Activated CD8-positive, alpha-beta T cell treated with anti-CD3 and anti-CD28 coated beads, Interleukin-2, amount 10 ng/mL, durations not matched to agents 7 days and 5 days (primary cell): ENCODE measurements around the gene SLC2A10. TPM values are rescaled to one million over a fixed set of nuclear protein-coding genes. Genes with fewer than 3 reads are reported as not detected.

ENCODE experiments used
- ATAC-seq: fragments of 150-1000 bp; cut with Tn5 transposase; one replicate; pipeline ENCODE4 v1.10.0; 2021; ENCODE audit warnings: moderate library complexity
- CTCF ChIA-PET: fragments of 350-600 bp; sonication (Branson Sonifier 250); formaldehyde crosslinking; loops from one replicate; lab custom pipeline; 2021; ENCODE audit warnings: antibody characterized with exemption; lab: Charles Lee
- POLR2A ChIA-PET: fragments of 350-600 bp; sonication (Branson Sonifier 250); formaldehyde crosslinking; loops from one replicate; lab custom pipeline; 2021; ENCODE audit warnings: antibody characterized with exemption; lab: Charles Lee
- DNase-seq: peaks from one replicate; pipeline ENCODE4 v3.0.0-alpha.2; 2020
- H3K27ac Mint-ChIP-seq: one replicate; pipeline ENCODE4 v1.8.0; 2021; ENCODE audit warnings: mild to moderate bottlenecking, mixed read lengths
- H3K27me3 Mint-ChIP-seq: one replicate; pipeline ENCODE4 v1.8.0; 2021; ENCODE audit warnings: low read depth, mixed read lengths
- H3K36me3 Mint-ChIP-seq: one replicate; pipeline ENCODE4 v1.8.0; 2021; ENCODE audit warnings: low read depth, mixed read lengths
- H3K4me1 Mint-ChIP-seq: one replicate; pipeline ENCODE4 v1.8.0; 2021; ENCODE audit warnings: low read depth, mixed read lengths
- H3K4me3 Mint-ChIP-seq: one replicate; pipeline ENCODE4 v1.8.0; 2021; ENCODE audit warnings: mild to moderate bottlenecking, mixed read lengths
- H3K9me3 Mint-ChIP-seq: one replicate; pipeline ENCODE4 v1.8.0; 2022; ENCODE audit warnings: mixed read lengths; ENCODE audit not compliant: insufficient read depth
- total RNA-seq, 2 experiments: library from RNA; stranded (reverse); gene quantifications; one replicate each; pipeline ENCODE4 v1.2.3, GENCODE V29; 2021

The SLC2A10 gene
- total RNA-seq, 2 experiments from 2014 or later, result not detected

DNA sequence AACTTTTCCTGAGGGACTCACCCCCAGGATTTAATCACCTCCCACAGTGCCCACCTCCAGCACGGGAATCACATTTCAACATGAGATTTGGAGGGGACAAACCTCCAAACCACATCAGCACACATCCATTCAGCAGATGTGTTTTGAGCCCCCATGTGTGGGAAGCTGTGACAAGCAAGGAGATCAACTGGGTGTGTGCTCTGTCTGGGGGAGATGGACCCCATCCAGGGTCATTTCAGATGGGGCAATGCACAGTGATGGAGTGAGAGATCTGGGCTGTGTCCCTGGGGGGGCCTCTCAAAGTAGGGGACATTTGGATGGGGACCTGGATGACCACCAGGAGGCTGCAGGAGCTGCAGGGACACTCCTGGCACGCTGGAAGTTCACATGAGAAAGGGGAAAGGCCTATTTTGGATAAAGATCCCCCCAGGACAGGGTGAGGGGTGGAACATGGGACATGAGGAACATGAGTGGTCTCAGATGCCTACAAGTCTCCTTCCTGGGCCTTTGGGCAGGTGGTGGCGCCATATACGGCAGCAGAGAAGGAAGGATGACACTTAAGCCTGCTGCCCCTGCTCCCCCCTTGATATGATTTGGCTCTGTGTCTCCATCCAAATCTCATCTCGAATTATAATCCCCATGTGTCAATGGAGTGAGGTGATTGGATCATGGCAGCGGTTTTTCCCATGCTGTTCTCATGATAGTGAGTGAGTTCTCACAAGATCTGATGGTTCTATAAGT is 49.6 kb downstream of the SLC2A10 start:
- Mint-ChIP-seq H3K27ac (no peak overlapping the region), H3K9me3 (no peaks in the 10 kb centered on the region), H3K27me3 (peaks cover 4% of the 10 kb centered on the region), H3K4me1 (peaks cover 8% of the 10 kb centered on the region), H3K36me3 (no peaks in the 10 kb centered on the region), H3K4me3 (no peak overlapping the region)
- DNase-seq (no peak), ATAC-seq (no peak)
- POLR2A ChIA-PET, result interaction anchor here (0.7 kb wide), 1 partner anchor 26 kb away, joined by 4 read pairs; no protein-coding TSS in a partner anchor
- CTCF ChIA-PET, result interaction anchor here (1.2 to 1.5 kb wide), 3 partner anchors 15 to 406 kb away, joined by 3 read pairs; no protein-coding TSS in a partner anchor

DNA sequence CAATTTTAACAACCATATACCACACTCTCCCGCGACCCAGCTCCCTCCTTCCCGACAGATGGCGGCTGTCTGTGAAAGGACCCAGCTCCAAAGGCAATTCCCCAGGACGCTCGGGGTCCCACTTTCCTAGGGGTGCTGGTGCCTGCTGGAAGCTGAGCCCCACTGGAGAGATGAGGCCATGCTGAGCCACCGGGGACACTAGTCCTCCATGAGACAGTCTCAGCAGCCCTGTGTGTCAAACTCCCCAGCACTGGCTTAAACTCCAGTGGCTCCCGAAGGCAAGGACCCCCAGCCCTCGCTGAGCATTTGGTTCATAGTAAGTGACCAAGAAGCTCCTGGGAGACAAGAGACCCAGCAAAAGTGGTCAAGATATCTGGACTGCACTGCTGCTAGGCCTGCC is 52.1 kb downstream of the SLC2A10 start:
- no peaks in the 10 kb centered on the region for H3K36me3 Mint-ChIP-seq
- POLR2A ChIA-PET, result no interaction called here
- H3K27me3 Mint-ChIP-seq, result peaks cover 4% of the 10 kb centered on the region
- no peaks in the 10 kb centered on the region for H3K9me3 Mint-ChIP-seq
- no peak overlapping the region for H3K4me3 Mint-ChIP-seq
- H3K27ac Mint-ChIP-seq, result no peak overlapping the region
- CTCF ChIA-PET, result no interaction called here
- DNase-seq (no peak), ATAC-seq (no peak)
- peaks cover 8% of the 10 kb centered on the region for H3K4me1 Mint-ChIP-seq

DNA sequence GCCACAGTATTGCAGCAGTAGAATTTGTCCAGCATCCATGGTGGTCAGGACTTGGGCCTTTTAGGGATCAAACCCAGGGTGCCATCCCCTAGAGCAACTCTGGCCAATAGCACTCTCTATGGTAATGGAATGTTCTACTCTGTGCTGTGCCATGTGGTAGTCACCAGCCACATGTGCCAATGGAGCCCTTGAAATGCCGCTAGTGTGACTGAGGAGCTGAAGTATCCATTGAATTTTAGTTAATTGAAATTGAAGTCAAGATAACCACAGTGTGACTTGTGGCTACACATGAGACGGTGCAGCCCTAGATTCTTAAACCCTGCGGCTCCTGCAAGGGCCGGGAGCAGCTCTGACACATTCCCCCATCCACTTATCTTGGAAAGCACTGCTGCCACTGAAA is 54.6 kb downstream of the SLC2A10 start:
- no peaks in the 10 kb centered on the region for H3K36me3 Mint-ChIP-seq
- DNase-seq (no peak), ATAC-seq (no peak)
- no peak overlapping the region for H3K4me3 Mint-ChIP-seq
- peaks cover 2% of the 10 kb centered on the region for H3K4me1 Mint-ChIP-seq
- peaks cover 4% of the 10 kb centered on the region for H3K27me3 Mint-ChIP-seq
- POLR2A ChIA-PET, result no interaction called here
- CTCF ChIA-PET, result interaction anchor here (1.5 to 2.2 kb wide), 2 partner anchors 11 to 15 kb away, joined by 3 to 8 read pairs; no protein-coding TSS in a partner anchor
- H3K9me3 Mint-ChIP-seq, result no peaks in the 10 kb centered on the region
- H3K27ac Mint-ChIP-seq, result no peak overlapping the region

DNA sequence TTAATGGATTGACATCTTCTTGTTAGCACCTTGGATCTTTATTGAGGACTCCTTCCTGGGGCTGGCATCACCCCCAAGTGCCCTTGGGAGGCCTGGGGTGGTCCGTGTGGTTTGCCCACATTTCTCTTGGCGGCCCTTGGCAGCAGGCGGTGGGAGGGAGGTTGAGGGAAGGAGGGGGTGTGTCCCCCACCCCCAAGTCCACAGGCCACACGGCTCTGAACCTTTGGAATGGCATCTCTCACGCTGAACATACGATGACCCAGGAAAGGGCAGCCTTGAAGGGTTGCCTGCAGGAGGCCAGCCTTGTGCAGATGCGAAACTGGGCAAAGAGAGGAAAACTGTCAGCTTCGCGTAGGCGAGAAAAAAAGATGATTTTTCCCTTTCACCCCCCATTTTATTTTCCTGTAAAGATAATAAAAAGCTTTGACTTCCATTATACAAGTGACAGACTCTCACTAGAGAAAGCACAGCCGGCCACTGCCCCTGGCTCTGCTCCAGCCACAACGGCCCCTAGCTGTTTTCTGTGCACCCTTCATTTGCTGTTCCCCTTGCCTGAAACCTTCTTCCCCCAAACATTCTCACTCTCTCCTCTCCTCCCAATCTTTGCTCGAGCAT is 56.2 kb downstream of the SLC2A10 start:
- H3K4me1 Mint-ChIP-seq, result peaks cover 2% of the 10 kb centered on the region
- POLR2A ChIA-PET, result no interaction called here
- no peaks in the 10 kb centered on the region for H3K9me3 Mint-ChIP-seq
- H3K27me3 Mint-ChIP-seq, result no peaks in the 10 kb centered on the region
- H3K36me3 Mint-ChIP-seq, result no peaks in the 10 kb centered on the region
- CTCF ChIA-PET, result no interaction called here
- ATAC-seq (no peak), DNase-seq (no peak)
- H3K27ac Mint-ChIP-seq, result no peak overlapping the region
- no peak overlapping the region for H3K4me3 Mint-ChIP-seq

DNA sequence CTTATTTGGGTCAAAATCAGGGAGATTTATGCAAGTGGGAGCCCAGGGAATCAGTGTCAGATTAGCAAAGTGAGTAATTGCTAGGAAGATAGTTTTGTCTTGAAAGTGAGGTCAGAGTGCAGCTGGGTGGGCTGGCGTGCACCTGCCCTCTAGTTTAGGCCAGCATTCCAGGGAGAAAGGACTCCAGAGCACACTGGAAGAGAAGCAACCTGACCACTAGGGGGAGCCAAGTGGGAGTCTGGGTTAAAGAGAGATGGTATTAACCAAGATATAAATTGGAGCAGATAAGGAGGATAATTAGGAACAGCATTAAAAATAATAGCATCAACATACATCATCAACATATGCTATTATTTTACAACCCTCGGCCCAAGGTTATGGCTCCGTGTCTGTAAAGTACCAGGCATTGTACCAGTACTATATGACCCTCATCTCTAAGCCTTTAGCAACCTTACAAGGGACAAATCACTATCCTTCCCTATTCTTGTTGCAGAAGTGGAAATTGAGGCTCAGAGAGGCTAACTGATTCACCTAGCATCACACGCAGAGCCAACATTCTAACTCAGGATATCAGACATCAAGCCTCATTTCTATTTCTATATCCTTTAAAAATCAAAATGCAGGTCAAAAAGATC is 57.8 kb downstream of the SLC2A10 start:
- DNase-seq (peak; percentile 35), ATAC-seq (no peak)
- peaks cover 2% of the 10 kb centered on the region for H3K4me1 Mint-ChIP-seq
- H3K9me3 Mint-ChIP-seq, result no peaks in the 10 kb centered on the region
- H3K27me3 Mint-ChIP-seq, result no peaks in the 10 kb centered on the region
- H3K27ac Mint-ChIP-seq, result no peak overlapping the region
- no peaks in the 10 kb centered on the region for H3K36me3 Mint-ChIP-seq
- ChIA-PET POLR2A (no interaction called here), CTCF (interaction anchor here (0.9 kb wide), 1 partner anchor 10 kb away, joined by 3 read pairs; no protein-coding TSS in a partner anchor)
- no peak overlapping the region for H3K4me3 Mint-ChIP-seq

DNA sequence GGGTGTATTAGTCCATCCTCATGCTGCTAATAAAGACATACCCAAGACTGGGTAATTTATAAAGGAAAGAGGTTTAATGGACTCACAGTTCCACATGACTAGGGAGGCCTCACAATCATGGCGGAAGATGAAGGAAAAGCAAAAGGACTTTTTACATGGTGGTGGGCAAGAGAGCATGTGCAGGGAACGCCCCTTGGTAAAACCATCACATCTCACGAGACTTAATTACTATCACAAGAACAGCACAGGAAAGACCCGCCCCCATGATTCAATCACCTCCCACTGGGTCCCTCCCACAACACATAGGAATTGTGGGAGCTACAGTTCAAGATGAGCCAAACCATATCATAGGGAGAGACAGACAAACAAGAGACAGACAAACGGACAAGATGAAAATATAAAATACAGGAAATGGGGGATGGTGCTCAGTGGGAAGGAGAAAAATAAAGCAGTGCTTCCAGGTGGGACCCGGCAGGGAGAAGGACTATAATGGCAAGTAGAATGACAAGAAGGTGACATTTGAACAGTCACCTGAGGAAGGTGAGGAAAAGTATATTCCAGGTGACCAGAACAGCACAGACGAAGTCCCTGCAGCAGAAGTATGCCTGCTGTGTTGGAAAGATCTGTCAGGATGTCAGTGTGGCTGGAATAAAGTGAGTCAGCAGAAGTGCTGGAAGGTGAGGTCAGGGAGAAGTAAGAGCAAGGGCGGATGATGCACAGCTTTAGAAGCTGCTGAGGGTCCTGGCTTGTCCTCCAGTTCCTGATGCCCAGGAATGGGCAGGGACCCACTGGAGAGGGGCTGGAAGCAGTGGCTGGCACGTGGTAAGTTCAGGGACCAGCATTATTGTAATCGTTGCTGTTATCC is 61.1 kb downstream of the SLC2A10 start:
- no peak overlapping the region for H3K4me3 Mint-ChIP-seq
- ChIA-PET CTCF (no interaction called here), POLR2A (no interaction called here)
- H3K36me3 Mint-ChIP-seq, result no peaks in the 10 kb centered on the region
- ATAC-seq, result no peak
- no peak for DNase-seq
- H3K27ac Mint-ChIP-seq, result no peak overlapping the region
- no peaks in the 10 kb centered on the region for H3K4me1 Mint-ChIP-seq
- no peaks in the 10 kb centered on the region for H3K9me3 Mint-ChIP-seq
- peaks cover 10% of the 10 kb centered on the region for H3K27me3 Mint-ChIP-seq

DNA sequence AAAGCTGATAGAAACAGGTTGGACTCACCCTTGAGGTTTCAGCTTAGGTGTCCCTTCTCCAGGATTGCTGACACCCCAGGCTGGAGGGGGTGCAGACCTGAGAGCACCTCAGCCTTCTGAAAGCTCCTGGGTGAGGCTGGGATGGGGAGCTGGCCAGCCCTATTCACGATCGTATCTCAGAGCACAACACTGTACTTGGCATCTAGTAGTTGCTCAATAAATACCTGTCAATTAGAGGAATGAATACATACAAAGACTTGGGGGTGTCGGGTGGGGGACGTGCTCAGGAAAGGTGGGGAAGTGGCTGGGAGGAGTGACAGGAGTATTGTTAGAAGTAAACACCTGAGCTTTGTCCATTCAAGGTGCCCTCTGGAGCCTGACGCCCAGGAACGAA is 61.7 kb downstream of the SLC2A10 start:
- Mint-ChIP-seq H3K4me3 (no peak overlapping the region), H3K9me3 (no peaks in the 10 kb centered on the region)
- DNase-seq, result no peak

DNA sequence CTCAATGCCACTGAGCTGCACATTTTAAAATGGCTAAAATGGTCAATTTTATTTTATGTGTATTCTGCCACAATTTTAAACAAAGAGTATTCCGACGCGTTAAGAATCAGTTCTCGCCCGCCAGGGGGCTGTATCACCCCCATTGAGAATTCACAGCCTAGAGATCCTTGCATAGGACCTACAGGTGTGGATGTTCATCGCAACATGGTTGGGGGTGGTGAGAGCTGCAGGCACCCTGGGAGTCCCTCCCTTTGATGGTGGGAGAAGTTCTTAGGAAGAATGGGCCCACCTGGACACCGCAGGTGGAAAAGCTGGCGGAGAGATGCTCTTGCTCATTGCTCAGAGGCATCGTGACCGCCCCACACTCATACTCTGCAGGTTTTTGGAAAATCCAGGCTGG is 63.5 kb downstream of the SLC2A10 start:
- ChIA-PET CTCF (interaction anchor here (1.6 kb wide), 1 partner anchor 10 kb away, joined by 4 read pairs; no protein-coding TSS in a partner anchor), POLR2A (no interaction called here)
- Mint-ChIP-seq H3K4me3 (no peak overlapping the region), H3K4me1 (no peaks in the 10 kb centered on the region), H3K27ac (no peak overlapping the region), H3K27me3 (peaks cover 10% of the 10 kb centered on the region), H3K9me3 (no peaks in the 10 kb centered on the region), H3K36me3 (no peaks in the 10 kb centered on the region)
- DNase-seq (no peak), ATAC-seq (no peak)

More for the DNA sequence above, 61.7 kb downstream of the SLC2A10 start:
- peaks cover 10% of the 10 kb centered on the region for H3K27me3 Mint-ChIP-seq
- no peak for ATAC-seq
- H3K27ac Mint-ChIP-seq, result no peak overlapping the region
- ChIA-PET CTCF (no interaction called here), POLR2A (no interaction called here)
- H3K4me1 Mint-ChIP-seq, result no peaks in the 10 kb centered on the region
- H3K36me3 Mint-ChIP-seq, result no peaks in the 10 kb centered on the region

DNA sequence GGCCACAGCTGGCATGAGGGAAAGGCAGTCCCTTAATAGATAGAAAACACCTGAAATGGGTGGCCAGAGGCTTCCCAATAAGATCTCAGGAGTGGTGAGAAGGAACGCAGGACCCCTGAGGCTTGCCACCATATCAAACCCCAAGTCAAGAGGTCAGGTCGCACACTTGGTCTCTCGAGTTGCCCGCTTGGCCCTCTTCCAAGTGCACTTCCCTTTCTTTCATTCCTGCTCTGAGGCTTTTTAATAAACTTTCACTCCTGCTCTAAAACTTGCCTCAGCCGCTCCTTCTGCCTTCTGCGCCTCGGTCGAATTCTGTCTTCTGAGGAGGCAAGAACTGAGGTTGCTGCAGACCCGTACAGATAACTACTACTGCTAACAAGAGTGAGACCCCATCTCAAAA is 64.2 kb downstream of the SLC2A10 start:
- Mint-ChIP-seq H3K36me3 (no peaks in the 10 kb centered on the region), H3K4me3 (no peak overlapping the region), H3K9me3 (no peaks in the 10 kb centered on the region), H3K27me3 (peaks cover 10% of the 10 kb centered on the region), H3K27ac (no peak overlapping the region), H3K4me1 (no peaks in the 10 kb centered on the region)
- ChIA-PET POLR2A (no interaction called here), CTCF (interaction anchor here (1.0 to 1.6 kb wide), 2 partner anchors 11 to 15 kb away, joined by 3 to 4 read pairs; no protein-coding TSS in a partner anchor)
- DNase-seq (no peak), ATAC-seq (no peak)

DNA sequence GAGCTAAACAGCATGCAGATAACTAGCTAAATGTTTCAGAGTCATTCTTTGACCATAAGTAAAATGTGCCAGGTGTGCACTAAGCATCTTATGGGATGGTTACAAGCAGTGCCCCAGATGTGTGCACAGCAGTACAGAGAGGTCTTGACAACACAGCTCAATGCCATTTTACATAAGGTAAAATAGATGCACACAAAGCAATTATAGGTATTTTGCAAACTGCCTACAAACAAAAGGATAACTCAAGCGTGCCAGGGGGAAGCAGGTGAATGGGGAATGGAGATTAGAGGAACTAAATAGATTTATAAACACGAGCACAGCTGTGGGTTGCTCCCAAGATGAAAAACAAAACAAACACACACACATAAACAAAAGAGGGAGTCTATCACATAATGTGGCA is 64.8 kb downstream of the SLC2A10 start:
- Mint-ChIP-seq H3K36me3 (no peaks in the 10 kb centered on the region), H3K4me3 (no peak overlapping the region), H3K27me3 (peaks cover 10% of the 10 kb centered on the region), H3K27ac (no peak overlapping the region), H3K9me3 (no peaks in the 10 kb centered on the region), H3K4me1 (no peaks in the 10 kb centered on the region)
- ChIA-PET POLR2A (no interaction called here), CTCF (interaction anchor here (1.0 to 1.6 kb wide), 2 partner anchors 11 to 16 kb away, joined by 3 to 4 read pairs; no protein-coding TSS in a partner anchor)
- ATAC-seq (no peak), DNase-seq (no peak)

DNA sequence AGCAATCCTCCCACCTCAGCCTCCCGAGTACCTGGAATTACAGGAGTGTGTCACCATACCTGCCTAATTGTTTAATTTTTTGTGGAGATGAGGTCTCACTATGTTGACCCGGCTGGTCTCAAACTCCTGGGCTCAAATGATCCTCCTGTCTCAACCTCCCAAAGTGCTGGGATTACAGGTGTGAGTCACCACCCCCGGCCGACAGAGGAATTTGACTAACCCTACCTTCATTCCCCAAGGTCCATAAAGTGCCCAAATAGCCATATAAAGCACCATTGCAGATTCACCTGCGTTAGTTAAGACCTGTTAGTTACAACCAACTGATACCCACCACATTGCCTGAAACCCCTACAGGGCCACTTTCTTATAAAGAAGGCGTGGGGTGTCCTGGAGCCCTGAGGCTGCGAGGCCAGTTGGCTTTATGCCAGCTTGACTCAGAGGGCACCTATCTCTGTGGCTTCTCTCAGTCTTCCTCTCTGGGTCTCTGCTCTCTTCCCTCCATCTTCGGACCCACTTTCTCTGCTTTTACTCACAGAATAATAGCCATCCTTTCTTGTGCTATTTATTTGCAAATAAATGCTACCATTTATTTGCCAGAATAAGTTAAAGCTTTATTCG is 65.6 kb downstream of the SLC2A10 start:
- no peaks in the 10 kb centered on the region for H3K36me3 Mint-ChIP-seq
- no peaks in the 10 kb centered on the region for H3K4me1 Mint-ChIP-seq
- no peak overlapping the region for H3K27ac Mint-ChIP-seq
- H3K9me3 Mint-ChIP-seq, result no peaks in the 10 kb centered on the region
- ATAC-seq (no peak), DNase-seq (no peak)
- H3K27me3 Mint-ChIP-seq, result peaks cover 10% of the 10 kb centered on the region
- POLR2A ChIA-PET, result no interaction called here
- CTCF ChIA-PET, result no interaction called here
- no peak overlapping the region for H3K4me3 Mint-ChIP-seq
